HL-60 (cell line): ENCODE results near the gene DTHD1.

ENCODE experiments used
- DNase-seq, 2 experiments: peaks; one replicate each; pipeline ENCODE4 v3.0.0-alpha.2; 2010 to 2020; ENCODE audit warnings: low read depth in 1 of 2, low spot score in 1 of 2
- H3K27ac ChIP-seq: fragments of 250-450 bp; sonication (Bioruptor Pico); replicated peaks from 2 replicates; pipeline ENCODE4 v1.5.1; 2020; ENCODE audit warnings: mild to moderate bottlenecking, moderate library complexity
- H3K27me3 ChIP-seq: fragments of 250-450 bp; sonication (Bioruptor Pico); 2 replicates; pipeline ENCODE4 v1.5.1; 2021; ENCODE audit warnings: mild to moderate bottlenecking, moderate library complexity; ENCODE audit not compliant: insufficient read depth, poor library complexity, severe bottlenecking
- H3K4me3 ChIP-seq: replicated peaks from 2 replicates; pipeline ENCODE4 v1.5.1; 2011; ENCODE audit warnings: mild to moderate bottlenecking, control low read depth, low read length; ENCODE audit not compliant: insufficient read depth
- CTCF ChIP-seq: IDR thresholded peaks from one replicate; pipeline ENCODE4 v1.5.1; 2011; ENCODE audit warnings: low read length, control low read depth, inconsistent platforms; ENCODE audit not compliant: insufficient read depth
- GABPA ChIP-seq: IDR thresholded peaks from 2 replicates; pipeline ENCODE4 v1.6.1; 2012; ENCODE audit warnings: low read depth
- POLR2AphosphoS5 ChIP-seq: IDR thresholded peaks from 2 replicates; pipeline ENCODE4 v1.6.1; 2012; ENCODE audit warnings: low read depth
- REST ChIP-seq: IDR thresholded peaks from 2 replicates; pipeline ENCODE4 v1.6.1; 2012; ENCODE audit warnings: low read depth; ENCODE audit not compliant: insufficient replicate concordance
- SPI1 ChIP-seq: IDR thresholded peaks from 2 replicates; pipeline ENCODE4 v1.6.1; 2012; ENCODE audit warnings: low read depth, mild to moderate bottlenecking, borderline replicate concordance

DTHD1 gene

DNA sequence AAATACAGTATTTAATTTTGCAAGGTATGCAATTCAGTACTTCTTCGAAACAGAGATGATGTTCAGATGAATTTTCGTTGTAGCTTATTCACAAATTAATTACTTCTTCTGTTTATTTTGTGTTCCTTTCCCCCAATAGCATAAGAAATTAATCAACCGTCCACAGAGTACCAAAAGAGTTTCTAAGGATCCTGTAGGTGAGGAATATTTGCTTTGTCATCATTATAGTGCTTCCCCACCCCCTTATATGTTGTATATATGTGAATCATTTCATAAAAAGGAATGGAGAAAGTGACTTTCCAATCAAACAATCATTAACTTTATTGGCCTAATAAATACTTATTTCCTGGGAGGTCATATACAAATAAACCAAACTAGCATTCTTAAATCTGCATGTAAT lies 57.6 kb downstream of the DTHD1 start:
- Histone ChIP-seq H3K27me3 (no peaks in the 10 kb centered on the region), H3K4me3 (no peak overlapping the region), H3K27ac (no peak overlapping the region)
- TF ChIP-seq REST (no peak), POLR2AphosphoS5 (no peak), CTCF (no peak), SPI1 (no peak), GABPA (no peak)
- no peak for DNase-seq

GRCh38 chr4:36341936-36342335 lies 60.5 kb downstream of the DTHD1 start:
- Histone ChIP-seq H3K27ac (no peak overlapping the region), H3K4me3 (no peak overlapping the region), H3K27me3 (no peaks in the 10 kb centered on the region)
- DNase-seq, result no peak
- no peak for TF ChIP-seq GABPA

- TF ChIP-seq SPI1, result no peak
- TF ChIP-seq POLR2AphosphoS5, result no peak
- TF ChIP-seq REST, result no peak
- no peak overlapping the region for H3K4me3 ChIP-seq
- no peak overlapping the region for H3K27ac ChIP-seq
- H3K27me3 ChIP-seq, result no peaks in the 10 kb centered on the region
- DNase-seq, result no peak
These were observed 62.2 kb downstream of the DTHD1 start for GRCh38 chr4:36343501-36344175.

DNA sequence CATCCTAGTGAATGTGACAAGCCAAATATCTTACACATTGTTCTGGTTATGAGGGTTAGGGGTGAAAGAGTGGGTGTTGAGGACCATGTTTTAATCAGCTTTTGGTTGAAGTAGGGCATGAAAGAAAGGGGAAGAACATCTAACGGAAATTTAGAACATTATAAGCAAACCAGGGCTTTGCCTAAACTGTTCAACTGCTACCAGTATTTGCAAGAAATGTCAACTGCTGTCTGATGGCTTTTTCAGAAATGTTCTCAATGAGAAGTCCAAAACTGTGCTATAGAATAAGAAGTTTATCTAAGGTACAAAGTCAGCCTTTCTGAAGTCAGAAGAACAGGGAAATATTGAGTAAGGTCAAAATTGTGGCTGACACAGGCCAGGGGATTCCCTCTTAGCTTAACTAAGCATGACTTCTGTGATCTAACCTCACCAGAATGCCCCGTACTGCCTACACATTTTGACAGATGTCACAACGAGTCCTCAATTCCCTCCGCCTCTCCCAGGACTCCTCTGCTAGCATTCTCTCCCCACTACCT lies 67.1 kb downstream of the DTHD1 start:
- DNase-seq, result peak in 1 of 2 experiments; percentile 50
- Histone ChIP-seq H3K27ac (peak overlapping the region; percentile 78), H3K27me3 (no peaks in the 10 kb centered on the region), H3K4me3 (no peak overlapping the region)
- TF ChIP-seq POLR2AphosphoS5, result no peak

DNA sequence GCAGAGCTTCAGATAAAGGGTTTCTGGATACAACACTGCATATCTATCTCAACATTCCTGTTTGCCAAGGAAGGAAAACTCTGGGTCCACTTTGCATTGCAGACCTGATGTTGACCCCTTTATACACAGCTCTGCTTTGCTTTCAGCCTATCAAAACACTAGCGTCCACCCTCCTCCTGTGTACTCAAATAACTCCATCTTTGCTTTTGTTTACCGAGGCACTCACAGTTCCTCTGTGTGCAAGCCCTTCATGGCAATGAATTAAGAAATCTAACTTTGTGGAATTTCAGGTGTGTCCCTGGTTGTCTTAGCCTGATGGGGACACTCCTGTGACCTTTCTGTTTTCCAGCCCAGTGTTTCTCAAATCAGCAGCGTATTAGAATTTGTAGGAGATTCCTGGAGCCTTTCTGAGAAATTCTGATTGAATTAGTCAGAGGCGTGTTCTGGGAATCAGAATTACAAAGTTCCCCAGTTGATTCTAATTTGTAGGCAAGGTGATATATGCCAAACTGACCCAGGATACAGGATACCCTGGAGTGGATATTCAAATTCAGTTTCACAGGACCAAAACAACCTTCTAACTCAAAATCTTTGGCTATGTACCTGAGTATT lies 68.6 kb downstream of the DTHD1 start:
- H3K4me3 ChIP-seq, result no peak overlapping the region
- TF ChIP-seq SPI1 (no peak), GABPA (no peak), CTCF (no peak), POLR2AphosphoS5 (no peak), REST (no peak)
- no peak overlapping the region for H3K27ac ChIP-seq
- H3K27me3 ChIP-seq, result no peaks in the 10 kb centered on the region
- DNase-seq, result no peak
